NT2/D1 (cell line): ENCODE data around the gene ABHD1.

Experiments used
- SUZ12 ChIP-seq: IDR thresholded peaks from 2 replicates; pipeline ENCODE4 v1.6.1; 2011; ENCODE audit not compliant: insufficient read length, insufficient read depth; ENCODE audit errors: extremely low read depth
- YY1 ChIP-seq: IDR thresholded peaks from 2 replicates; pipeline ENCODE4 v1.6.1; 2011; ENCODE audit not compliant: insufficient read length, insufficient read depth
- ZNF274 ChIP-seq: IDR thresholded peaks from 2 replicates; pipeline ENCODE4 v1.6.1; 2011; ENCODE audit warnings: mild to moderate bottlenecking, low read depth, low read length

DNA sequence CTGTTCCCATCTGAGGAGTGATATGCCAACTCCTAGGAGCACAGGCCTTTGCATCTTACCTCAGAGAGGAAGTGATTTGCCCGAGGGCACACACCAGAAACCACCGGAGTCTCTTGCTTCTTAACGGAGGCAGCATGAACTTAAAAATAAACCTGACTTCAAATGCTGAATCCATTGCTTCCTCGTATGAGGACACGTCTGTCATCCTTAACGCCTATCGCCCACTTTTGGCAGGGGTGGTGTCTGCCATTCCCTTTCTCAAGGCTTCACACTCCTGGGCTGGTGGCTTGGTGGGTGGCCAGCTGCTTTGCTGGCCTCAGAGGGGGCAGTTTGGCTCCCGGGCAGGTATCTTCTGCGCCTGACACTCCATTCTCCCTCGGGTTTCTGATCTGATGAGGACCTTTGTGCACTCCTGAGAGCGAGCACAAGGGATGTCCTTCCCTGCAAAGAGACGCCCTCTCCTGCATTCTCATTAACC lies 11.9 kb downstream of the ABHD1 start:
- TF ChIP-seq YY1 = no peak
- no peak for TF ChIP-seq ZNF274
- TF ChIP-seq SUZ12 = no peak
